Measurements from ENCODE around the gene DLG2. TPM values are rescaled to one million over a fixed set of nuclear protein-coding genes. Genes with fewer than 3 reads are reported as not detected.

The DLG2 gene
- total RNA-seq, 1 donor from 2014 or later, result 1.8 TPM

DNA sequence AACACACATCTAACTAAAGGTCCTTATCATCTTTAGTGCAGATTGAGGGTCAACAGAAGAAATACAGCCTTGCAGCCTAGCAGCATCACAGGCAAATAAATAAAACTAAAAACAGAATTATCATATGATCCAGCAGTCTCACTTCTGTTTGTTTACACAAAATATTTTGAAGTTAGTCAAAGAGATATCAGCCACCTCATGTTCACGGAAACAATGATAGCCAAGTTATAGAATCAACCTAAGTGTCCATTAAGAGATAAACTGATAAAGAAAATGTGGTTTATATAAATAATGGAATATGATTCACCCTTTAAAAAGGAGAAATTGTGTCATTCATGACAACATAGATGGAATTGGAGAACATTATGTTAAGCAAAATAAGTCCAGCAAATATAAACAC is 1602.9 kb downstream of the DLG2 start:
- Histone ChIP-seq H3K36me3 (ENCODE audit: insufficient read depth, low read length) (no peaks in the 10 kb centered on the region), H3K4me1 (ENCODE audit: insufficient read depth, low read length) (peaks cover 5% of the 10 kb centered on the region), H3K79me2 (ENCODE audit: insufficient read depth, low read length) (no peaks in the 10 kb centered on the region), H3K27ac (ENCODE audit: low read depth, low read length) (no peak overlapping the region), H3K27me3 (ENCODE audit: insufficient read depth, low read length) (no peaks in the 10 kb centered on the region), H3K9me3 (ENCODE audit: insufficient read depth, low read depth, low read length) (no peaks in the 10 kb centered on the region), H3K4me2 (ENCODE audit: low read length) (no peak overlapping the region), H2AFZ (ENCODE audit: low read depth, low read length) (no peak overlapping the region), H4K20me1 (ENCODE audit: insufficient read depth, low read length) (no peaks in the 10 kb centered on the region), H3K4me3 (ENCODE audit: insufficient read depth, low read depth, low read length) (no peak overlapping the region), H3K9ac (ENCODE audit: low read length) (no peak overlapping the region)
- no peak for FAIRE-seq
- no peaks in the 10 kb centered on the region for H3K9me3 Mint-ChIP-seq (ENCODE audit: unreplicated experiment)
- no peak for DNase-seq (ENCODE audit: low read depth)
- no peak overlapping the region for H3K4me3 Mint-ChIP-seq (ENCODE audit: unreplicated experiment)
- no peak for TF ChIP-seq EZH2 (IDR thresholded peaks at IDR 0.05; ENCODE audit: insufficient read depth, low read length)
- TF ChIP-seq, protein P1, sequence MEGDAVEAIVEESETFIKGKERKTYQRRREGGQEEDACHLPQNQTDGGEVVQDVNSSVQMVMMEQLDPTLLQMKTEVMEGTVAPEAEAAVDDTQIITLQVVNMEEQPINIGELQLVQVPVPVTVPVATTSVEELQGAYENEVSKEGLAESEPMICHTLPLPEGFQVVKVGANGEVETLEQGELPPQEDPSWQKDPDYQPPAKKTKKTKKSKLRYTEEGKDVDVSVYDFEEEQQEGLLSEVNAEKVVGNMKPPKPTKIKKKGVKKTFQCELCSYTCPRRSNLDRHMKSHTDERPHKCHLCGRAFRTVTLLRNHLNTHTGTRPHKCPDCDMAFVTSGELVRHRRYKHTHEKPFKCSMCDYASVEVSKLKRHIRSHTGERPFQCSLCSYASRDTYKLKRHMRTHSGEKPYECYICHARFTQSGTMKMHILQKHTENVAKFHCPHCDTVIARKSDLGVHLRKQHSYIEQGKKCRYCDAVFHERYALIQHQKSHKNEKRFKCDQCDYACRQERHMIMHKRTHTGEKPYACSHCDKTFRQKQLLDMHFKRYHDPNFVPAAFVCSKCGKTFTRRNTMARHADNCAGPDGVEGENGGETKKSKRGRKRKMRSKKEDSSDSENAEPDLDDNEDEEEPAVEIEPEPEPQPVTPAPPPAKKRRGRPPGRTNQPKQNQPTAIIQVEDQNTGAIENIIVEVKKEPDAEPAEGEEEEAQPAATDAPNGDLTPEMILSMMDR (IDR thresholded peaks at IDR 0.05; ENCODE audit: insufficient read depth, low read depth, low read length), result no peak
- no peak overlapping the region for H3K27ac Mint-ChIP-seq (ENCODE audit: unreplicated experiment)
- no peaks in the 10 kb centered on the region for H3K36me3 Mint-ChIP-seq (ENCODE audit: low read depth, unreplicated experiment)
- H3K27me3 Mint-ChIP-seq (ENCODE audit: low read depth, unreplicated experiment), result no peaks in the 10 kb centered on the region
- peaks cover 30% of the 10 kb centered on the region for H3K4me1 Mint-ChIP-seq (ENCODE audit: low read depth, unreplicated experiment)

DNA sequence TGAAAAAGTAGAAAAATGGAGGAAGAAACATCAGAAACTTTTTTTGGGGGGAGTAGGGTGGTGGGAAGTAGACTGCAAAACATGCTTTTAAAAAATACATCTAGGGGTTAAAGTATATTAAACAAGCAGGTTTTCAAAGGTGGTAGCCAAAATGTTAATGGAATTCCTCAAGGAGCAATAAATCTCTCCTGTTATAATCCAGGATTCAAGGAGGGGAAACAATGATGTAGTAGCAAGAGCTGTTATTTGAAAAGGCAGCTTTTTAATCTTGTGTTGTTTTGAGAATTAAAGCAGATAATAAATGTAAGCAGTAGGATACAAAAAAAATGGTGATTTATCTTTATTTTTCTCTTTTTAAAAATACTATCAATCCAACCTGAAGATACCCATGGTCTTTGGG is 1604.4 kb downstream of the DLG2 start:
- Mint-ChIP-seq H3K27me3 (ENCODE audit: low read depth, unreplicated experiment) (no peaks in the 10 kb centered on the region), H3K4me3 (ENCODE audit: unreplicated experiment) (no peak overlapping the region), H3K27ac (ENCODE audit: unreplicated experiment) (no peak overlapping the region), H3K4me1 (ENCODE audit: low read depth, unreplicated experiment) (peaks cover 36% of the 10 kb centered on the region), H3K9me3 (ENCODE audit: unreplicated experiment) (no peaks in the 10 kb centered on the region), H3K36me3 (ENCODE audit: low read depth, unreplicated experiment) (no peaks in the 10 kb centered on the region)
- H3K27ac ChIP-seq (ENCODE audit: low read depth, low read length), result no peak overlapping the region
- no peak overlapping the region for H3K4me2 ChIP-seq (ENCODE audit: low read length)
- no peak overlapping the region for H3K4me3 ChIP-seq (ENCODE audit: insufficient read depth, low read depth, low read length)
- H4K20me1 ChIP-seq (ENCODE audit: insufficient read depth, low read length), result no peaks in the 10 kb centered on the region
- H2AFZ ChIP-seq (ENCODE audit: low read depth, low read length), result no peak overlapping the region
- peaks cover 5% of the 10 kb centered on the region for H3K4me1 ChIP-seq (ENCODE audit: insufficient read depth, low read length)
- DNase-seq (ENCODE audit: low read depth), result no peak
- no peaks in the 10 kb centered on the region for H3K36me3 ChIP-seq (ENCODE audit: insufficient read depth, low read length)
- no peaks in the 10 kb centered on the region for H3K9me3 ChIP-seq (ENCODE audit: insufficient read depth, low read depth, low read length)
- H3K79me2 ChIP-seq (ENCODE audit: insufficient read depth, low read length), result no peaks in the 10 kb centered on the region
- no peak for FAIRE-seq
- H3K27me3 ChIP-seq (ENCODE audit: insufficient read depth, low read length), result no peaks in the 10 kb centered on the region
- TF ChIP-seq, protein P1 (IDR thresholded peaks at IDR 0.05; ENCODE audit: insufficient read depth, low read depth, low read length), result no peak
- no peak for TF ChIP-seq EZH2 (IDR thresholded peaks at IDR 0.05; ENCODE audit: insufficient read depth, low read length)
- H3K9ac ChIP-seq (ENCODE audit: low read length), result no peak overlapping the region

DNA sequence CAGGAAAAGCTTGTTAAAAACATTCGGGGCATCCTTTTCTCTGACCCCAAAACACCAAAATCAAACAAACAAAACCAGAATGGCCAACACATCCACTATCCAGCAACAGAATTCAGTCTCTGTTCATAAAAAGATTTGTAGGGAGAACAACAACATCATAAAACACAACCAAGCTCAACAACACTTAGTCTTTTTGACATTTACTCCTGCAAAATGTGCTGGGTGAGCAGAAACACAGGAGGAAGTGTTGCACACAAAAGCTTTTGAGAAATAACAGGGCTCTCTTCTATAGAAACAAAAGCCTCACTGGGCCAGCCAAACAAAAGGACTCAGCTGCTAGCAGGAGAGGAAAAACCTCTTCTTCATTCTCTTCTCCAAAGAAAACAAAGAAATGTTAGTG is 1604.9 kb downstream of the DLG2 start:
- no peaks in the 10 kb centered on the region for H3K27me3 ChIP-seq (ENCODE audit: insufficient read depth, low read length)
- no peak overlapping the region for H3K27ac ChIP-seq (ENCODE audit: low read depth, low read length)
- peak overlapping the region; percentile 37 for H3K4me2 ChIP-seq (ENCODE audit: low read length)
- no peaks in the 10 kb centered on the region for H3K9me3 Mint-ChIP-seq (ENCODE audit: unreplicated experiment)
- no peaks in the 10 kb centered on the region for H3K36me3 ChIP-seq (ENCODE audit: insufficient read depth, low read length)
- no peak overlapping the region for H3K4me3 ChIP-seq (ENCODE audit: insufficient read depth, low read depth, low read length)
- H3K9me3 ChIP-seq (ENCODE audit: insufficient read depth, low read depth, low read length), result no peaks in the 10 kb centered on the region
- H3K27me3 Mint-ChIP-seq (ENCODE audit: low read depth, unreplicated experiment), result no peaks in the 10 kb centered on the region
- TF ChIP-seq, protein P1 (IDR thresholded peaks at IDR 0.05; ENCODE audit: insufficient read depth, low read depth, low read length), result no peak
- TF ChIP-seq EZH2 (IDR thresholded peaks at IDR 0.05; ENCODE audit: insufficient read depth, low read length), result no peak
- H3K4me1 Mint-ChIP-seq (ENCODE audit: low read depth, unreplicated experiment), result peaks cover 36% of the 10 kb centered on the region
- no peaks in the 10 kb centered on the region for H3K79me2 ChIP-seq (ENCODE audit: insufficient read depth, low read length)
- H3K36me3 Mint-ChIP-seq (ENCODE audit: low read depth, unreplicated experiment), result no peaks in the 10 kb centered on the region
- no peak overlapping the region for H3K9ac ChIP-seq (ENCODE audit: low read length)
- peak; percentile 6 for DNase-seq (ENCODE audit: low read depth)
- no peak overlapping the region for H3K4me3 Mint-ChIP-seq (ENCODE audit: unreplicated experiment)
- FAIRE-seq, result no peak
- H4K20me1 ChIP-seq (ENCODE audit: insufficient read depth, low read length), result no peaks in the 10 kb centered on the region
- H2AFZ ChIP-seq (ENCODE audit: low read depth, low read length), result peak overlapping the region; percentile 57
- H3K27ac Mint-ChIP-seq (ENCODE audit: unreplicated experiment), result peak overlapping the region; percentile 15
- H3K4me1 ChIP-seq (ENCODE audit: insufficient read depth, low read length), result peaks cover 5% of the 10 kb centered on the region
